DMS114 treated with DMSO at 0.1 percent for 48 hours (cell line): ENCODE measurements around the gene HS3ST1.
"Not testable (repeated sequence)": the region's sequence is repeated elsewhere in the genome, so short reads cannot be mapped to it uniquely, and the experiment has no call there.

Source experiments
- DNase-seq: peaks from one replicate; lab custom pipeline; 2025; ENCODE audit not compliant: unreplicated experiment; lab: John Stamatoyannopoulos, UW

HS3ST1 gene

GRCh38 chr4:11404431-11404830, 24.3 kb downstream of the HS3ST1 start:
- no peak for DNase-seq

- DNase-seq = no peak
Measured at GRCh38 chr4:11402192-11402591, 26.5 kb downstream of the HS3ST1 start.

GRCh38 chr4:11399461-11399971, 29.2 kb downstream of the HS3ST1 start:
- no peak for DNase-seq

GRCh38 chr4:11397819-11398610, 30.7 kb downstream of the HS3ST1 start:
- DNase-seq = no peak

GRCh38 chr4:11397146-11397545, 31.5 kb downstream of the HS3ST1 start:
- no peak for DNase-seq

GRCh38 chr4:11393551-11393950, 35.1 kb downstream of the HS3ST1 start:
- no peak for DNase-seq

GRCh38 chr4:11384072-11384471, 44.6 kb downstream of the HS3ST1 start:
- not testable (repeated sequence) for DNase-seq

- DNase-seq = no peak
Measured at GRCh38 chr4:11376571-11376970, 52.1 kb downstream of the HS3ST1 start.

- no peak for DNase-seq
Measured at GRCh38 chr4:11376146-11376545, 52.5 kb downstream of the HS3ST1 start.

- DNase-seq = no peak
Measured at GRCh38 chr4:11368701-11369115, 60.0 kb downstream of the HS3ST1 start.

- DNase-seq = no peak
Measured at GRCh38 chr4:11367371-11367770, 61.3 kb downstream of the HS3ST1 start.

- no peak for DNase-seq
Measured at GRCh38 chr4:11366859-11367258, 61.8 kb downstream of the HS3ST1 start.

GRCh38 chr4:11365039-11365438, 63.7 kb downstream of the HS3ST1 start:
- no peak for DNase-seq

- no peak for DNase-seq
Measured at GRCh38 chr4:11359591-11359990, 69.1 kb downstream of the HS3ST1 start.

- DNase-seq = no peak
Measured at GRCh38 chr4:11355226-11355625, 73.5 kb downstream of the HS3ST1 start.

- no peak for DNase-seq
Measured at GRCh38 chr4:11354531-11354930, 74.2 kb downstream of the HS3ST1 start.

- DNase-seq = no peak
Measured at GRCh38 chr4:11348449-11349088, 80.1 kb downstream of the HS3ST1 start.

GRCh38 chr4:11344916-11345315, 83.8 kb downstream of the HS3ST1 start:
- DNase-seq = no peak

- no peak for DNase-seq
Measured at GRCh38 chr4:11343536-11343935, 85.2 kb downstream of the HS3ST1 start.
